Measurements from ENCODE around the gene RPL6. TPM values are rescaled to one million over a fixed set of nuclear protein-coding genes. Genes with fewer than 3 reads are reported as not detected.
"Not testable (repeated sequence)": the region's sequence is repeated elsewhere in the genome, so short reads cannot be mapped to it uniquely, and the experiment has no call there.

RPL6 gene
- total RNA-seq, 2 experiments from 2014 or later = 1,104 to 1,130 TPM

DNA sequence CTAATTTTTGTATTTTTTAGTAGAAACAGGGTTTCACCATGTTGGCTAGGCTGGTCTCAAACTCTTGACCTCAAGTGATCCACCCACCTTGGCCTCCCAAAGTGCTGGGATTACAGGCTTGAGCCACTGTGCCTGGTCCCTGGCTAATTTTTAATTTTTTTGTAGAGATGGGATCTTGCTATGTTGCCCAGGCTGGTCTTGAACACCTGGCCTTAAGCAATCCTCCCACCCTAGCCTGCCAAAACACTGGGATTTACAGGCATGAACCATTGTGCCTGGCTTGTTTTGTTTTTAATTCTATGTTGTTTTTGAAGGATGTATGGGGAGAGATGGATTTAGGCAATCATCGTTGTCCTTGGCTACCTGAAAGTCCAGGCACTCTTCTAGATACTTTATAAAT lies 29.2 kb upstream of the RPL6 start:
- H3K9me3 Mint-ChIP-seq (ENCODE audit: insufficient read depth); H3K4me3 Mint-ChIP-seq; H3K36me3 Mint-ChIP-seq (ENCODE audit: low read depth); DNase-seq; H3K27me3 Mint-ChIP-seq (ENCODE audit: low read depth); POLR2A ChIA-PET; H3K27ac Mint-ChIP-seq; H3K4me1 Mint-ChIP-seq (ENCODE audit: low read depth); ATAC-seq; CTCF ChIA-PET: not testable (repeated sequence)

- H3K27me3 Mint-ChIP-seq (ENCODE audit: low read depth) = no peaks in the 10 kb centered on the region
- no peak for ATAC-seq
These were observed 24.1 kb upstream of the RPL6 start for GRCh38 chr12:112433551-112433950.

DNA sequence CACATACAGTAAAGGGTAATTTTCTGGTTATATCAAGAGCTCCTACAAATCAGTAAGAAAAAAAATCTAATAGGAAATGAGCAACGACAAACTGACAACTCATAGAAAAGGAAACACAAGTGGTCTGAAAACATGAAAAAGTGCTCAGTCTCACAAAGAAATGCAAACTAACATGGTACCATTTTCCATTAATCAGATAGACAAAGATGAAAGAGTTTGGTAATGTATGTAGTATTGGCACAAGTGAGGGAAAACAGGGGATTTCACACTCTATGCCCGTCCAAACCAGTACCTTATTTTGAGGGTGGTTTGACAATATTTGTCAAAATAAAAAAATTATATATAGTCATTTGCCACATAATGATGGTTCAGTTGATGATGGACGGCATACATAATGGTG lies 22.6 kb upstream of the RPL6 start:
- DNase-seq (no peak), ATAC-seq (no peak)
- ChIA-PET POLR2A (no interaction called here), CTCF (no interaction called here)
- peaks cover 18% of the 10 kb centered on the region for H3K4me1 Mint-ChIP-seq (ENCODE audit: low read depth)
- no peaks in the 10 kb centered on the region for H3K9me3 Mint-ChIP-seq (ENCODE audit: insufficient read depth)
- H3K36me3 Mint-ChIP-seq (ENCODE audit: low read depth) = peaks cover 19% of the 10 kb centered on the region
- H3K27me3 Mint-ChIP-seq (ENCODE audit: low read depth) = no peaks in the 10 kb centered on the region
- peak overlapping the region; percentile 7 for H3K27ac Mint-ChIP-seq
- H3K4me3 Mint-ChIP-seq = no peak overlapping the region

More at GRCh38 chr12:112433551-112433950, 24.1 kb upstream of the RPL6 start:
- Mint-ChIP-seq H3K9me3 (ENCODE audit: insufficient read depth) (no peaks in the 10 kb centered on the region), H3K36me3 (ENCODE audit: low read depth) (peaks cover 11% of the 10 kb centered on the region), H3K4me3 (no peak overlapping the region), H3K4me1 (ENCODE audit: low read depth) (peaks cover 25% of the 10 kb centered on the region), H3K27ac (no peak overlapping the region)
- POLR2A ChIA-PET = no interaction called here
- DNase-seq = no peak
- CTCF ChIA-PET = no interaction called here

- no peaks in the 10 kb centered on the region for H3K9me3 Mint-ChIP-seq (ENCODE audit: insufficient read depth)
- H3K27ac Mint-ChIP-seq = no peak overlapping the region
- no peak overlapping the region for H3K4me3 Mint-ChIP-seq
- DNase-seq (no peak), ATAC-seq (peak; percentile 32)
- peaks cover 18% of the 10 kb centered on the region for H3K4me1 Mint-ChIP-seq (ENCODE audit: low read depth)
- ChIA-PET CTCF (no interaction called here), POLR2A (no interaction called here)
- peaks cover 22% of the 10 kb centered on the region for H3K36me3 Mint-ChIP-seq (ENCODE audit: low read depth)
- H3K27me3 Mint-ChIP-seq (ENCODE audit: low read depth) = no peaks in the 10 kb centered on the region
These were observed 21.5 kb upstream of the RPL6 start for GRCh38 chr12:112430929-112431328.

GRCh38 chr12:112427760-112428159 lies 18.4 kb upstream of the RPL6 start:
- ChIA-PET POLR2A (interaction anchor here (1.2 kb wide), 1 partner anchor 9 kb away, joined by 3 read pairs; the partner anchor contains the start of gene PTPN11), CTCF (no interaction called here)
- DNase-seq (no peak), ATAC-seq (no peak)
- Mint-ChIP-seq H3K36me3 (ENCODE audit: low read depth) (peaks cover 29% of the 10 kb centered on the region), H3K4me1 (ENCODE audit: low read depth) (peaks cover 26% of the 10 kb centered on the region), H3K4me3 (no peak overlapping the region), H3K27me3 (ENCODE audit: low read depth) (no peaks in the 10 kb centered on the region), H3K9me3 (ENCODE audit: insufficient read depth) (no peaks in the 10 kb centered on the region), H3K27ac (no peak overlapping the region)

GRCh38 chr12:112425582-112426382 lies 16.4 kb upstream of the RPL6 start:
- no peak overlapping the region for H3K4me3 Mint-ChIP-seq
- H3K27ac Mint-ChIP-seq = no peak overlapping the region
- DNase-seq (no peak), ATAC-seq (no peak)
- no peaks in the 10 kb centered on the region for H3K27me3 Mint-ChIP-seq (ENCODE audit: low read depth)
- peaks cover 29% of the 10 kb centered on the region for H3K4me1 Mint-ChIP-seq (ENCODE audit: low read depth)
- ChIA-PET CTCF (interaction anchor here (0.7 kb wide), 1 partner anchor 92 kb away, joined by 3 read pairs; no protein-coding TSS in a partner anchor), POLR2A (no interaction called here)
- H3K9me3 Mint-ChIP-seq (ENCODE audit: insufficient read depth) = no peaks in the 10 kb centered on the region
- peaks cover 22% of the 10 kb centered on the region for H3K36me3 Mint-ChIP-seq (ENCODE audit: low read depth)

DNA sequence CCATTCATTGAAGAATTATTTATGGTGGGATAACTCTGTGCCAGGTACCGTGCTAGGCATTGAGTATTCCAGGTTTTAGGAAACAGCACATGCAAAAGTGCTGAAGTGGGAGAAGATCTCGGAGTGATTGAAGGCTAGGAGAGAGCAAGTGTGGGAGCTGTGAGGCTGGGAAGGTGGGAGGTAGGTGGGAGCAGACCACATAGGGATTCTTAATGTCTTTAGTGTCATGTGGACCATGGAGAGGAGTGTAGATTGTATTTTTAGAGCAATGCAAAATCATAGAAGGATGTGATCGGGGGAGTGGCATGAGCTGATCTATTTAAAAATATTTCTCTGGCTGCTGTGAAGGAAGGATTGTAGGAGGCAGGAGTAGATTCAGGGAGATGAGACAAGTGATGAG lies 14.7 kb upstream of the RPL6 start:
- Mint-ChIP-seq H3K27ac (no peak overlapping the region), H3K27me3 (ENCODE audit: low read depth) (no peaks in the 10 kb centered on the region), H3K9me3 (ENCODE audit: insufficient read depth) (no peaks in the 10 kb centered on the region), H3K4me3 (no peak overlapping the region), H3K4me1 (ENCODE audit: low read depth) (peaks cover 37% of the 10 kb centered on the region), H3K36me3 (ENCODE audit: low read depth) (peaks cover 23% of the 10 kb centered on the region)
- no peak for DNase-seq
- POLR2A ChIA-PET = no interaction called here
- CTCF ChIA-PET = interaction anchor here (0.6 to 0.9 kb wide), 2 partner anchors 12 to 13 kb away, joined by 3 read pairs; no protein-coding TSS in a partner anchor
- ATAC-seq = no peak

DNA sequence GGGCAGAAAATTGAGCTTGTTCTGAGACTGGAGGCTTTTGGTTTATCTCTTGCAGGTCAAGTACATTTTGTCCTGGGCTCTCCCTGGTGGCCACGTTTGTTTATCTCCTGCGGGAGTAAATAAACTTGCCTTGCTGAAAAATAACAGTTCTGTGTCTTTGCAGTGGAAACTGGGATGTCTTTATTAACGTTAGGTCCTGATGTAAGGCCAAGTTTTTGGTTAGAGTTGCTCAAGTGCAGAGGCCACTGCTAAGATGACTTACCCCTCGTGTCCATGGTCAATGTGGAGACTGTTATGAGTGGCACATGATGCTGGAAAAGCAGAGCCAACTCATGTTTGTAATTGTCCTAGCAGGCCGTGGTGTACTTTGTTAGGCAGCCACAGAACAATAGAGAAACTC lies 13.1 kb upstream of the RPL6 start:
- Mint-ChIP-seq H3K4me3 (no peak overlapping the region), H3K4me1 (ENCODE audit: low read depth) (peaks cover 39% of the 10 kb centered on the region), H3K27me3 (ENCODE audit: low read depth) (no peaks in the 10 kb centered on the region), H3K36me3 (ENCODE audit: low read depth) (peaks cover 20% of the 10 kb centered on the region), H3K9me3 (ENCODE audit: insufficient read depth) (no peaks in the 10 kb centered on the region), H3K27ac (no peak overlapping the region)
- DNase-seq (no peak), ATAC-seq (no peak)
- ChIA-PET CTCF (interaction anchor here (1.1 kb wide), 1 partner anchor 12 kb away, joined by 4 read pairs; no protein-coding TSS in a partner anchor), POLR2A (interaction anchor here (0.6 kb wide), 1 partner anchor 23 kb away, joined by 5 read pairs; no protein-coding TSS in a partner anchor)

DNA sequence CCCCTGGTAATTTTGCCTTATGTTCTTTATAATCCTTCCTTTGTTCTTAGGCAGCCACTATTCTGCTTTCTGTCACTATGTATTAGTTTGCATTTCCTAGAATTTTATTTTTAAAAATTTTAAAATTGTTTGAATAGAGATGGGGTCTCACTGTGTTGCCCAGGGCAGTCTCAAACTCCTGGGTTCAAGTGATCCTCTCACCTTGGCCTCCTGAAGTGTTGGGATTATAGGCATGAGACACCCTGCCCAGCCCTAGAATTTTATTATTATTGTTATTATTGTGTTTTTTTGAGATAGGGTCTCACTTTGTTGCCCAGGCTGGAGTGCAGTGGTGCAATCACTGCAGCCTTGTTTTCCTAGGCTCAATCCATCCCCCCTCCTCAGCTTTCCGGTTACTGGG lies 12.0 kb upstream of the RPL6 start:
- no peak for ATAC-seq
- CTCF ChIA-PET = interaction anchor here (1.1 to 1.6 kb wide), 2 partner anchors 10 to 19 kb away, joined by 4 read pairs; no protein-coding TSS in a partner anchor

GRCh38 chr12:112420740-112421139 lies 11.3 kb upstream of the RPL6 start:
- H3K27me3 Mint-ChIP-seq (ENCODE audit: low read depth) = no peaks in the 10 kb centered on the region
- peaks cover 45% of the 10 kb centered on the region for H3K4me1 Mint-ChIP-seq (ENCODE audit: low read depth)
- no peak for ATAC-seq
- peak overlapping the region; percentile 36 for H3K27ac Mint-ChIP-seq
- no peaks in the 10 kb centered on the region for H3K9me3 Mint-ChIP-seq (ENCODE audit: insufficient read depth)
- CTCF ChIA-PET = interaction anchor here (1.6 kb wide), 1 partner anchor 18 kb away, joined by 4 read pairs; no protein-coding TSS in a partner anchor
- H3K36me3 Mint-ChIP-seq (ENCODE audit: low read depth) = peaks cover 17% of the 10 kb centered on the region
- DNase-seq = no peak
- POLR2A ChIA-PET = interaction anchor here (0.5 kb wide), 1 partner anchor 32 kb away, joined by 3 read pairs; no protein-coding TSS in a partner anchor
- H3K4me3 Mint-ChIP-seq = peak overlapping the region; percentile 25

More for the DNA sequence above, 12.0 kb upstream of the RPL6 start:
- no peaks in the 10 kb centered on the region for H3K9me3 Mint-ChIP-seq (ENCODE audit: insufficient read depth)
- no peak overlapping the region for H3K4me3 Mint-ChIP-seq
- DNase-seq = no peak
- POLR2A ChIA-PET = no interaction called here
- H3K27me3 Mint-ChIP-seq (ENCODE audit: low read depth) = no peaks in the 10 kb centered on the region
- peaks cover 18% of the 10 kb centered on the region for H3K36me3 Mint-ChIP-seq (ENCODE audit: low read depth)
- H3K4me1 Mint-ChIP-seq (ENCODE audit: low read depth) = peaks cover 45% of the 10 kb centered on the region
- H3K27ac Mint-ChIP-seq = no peak overlapping the region

DNA sequence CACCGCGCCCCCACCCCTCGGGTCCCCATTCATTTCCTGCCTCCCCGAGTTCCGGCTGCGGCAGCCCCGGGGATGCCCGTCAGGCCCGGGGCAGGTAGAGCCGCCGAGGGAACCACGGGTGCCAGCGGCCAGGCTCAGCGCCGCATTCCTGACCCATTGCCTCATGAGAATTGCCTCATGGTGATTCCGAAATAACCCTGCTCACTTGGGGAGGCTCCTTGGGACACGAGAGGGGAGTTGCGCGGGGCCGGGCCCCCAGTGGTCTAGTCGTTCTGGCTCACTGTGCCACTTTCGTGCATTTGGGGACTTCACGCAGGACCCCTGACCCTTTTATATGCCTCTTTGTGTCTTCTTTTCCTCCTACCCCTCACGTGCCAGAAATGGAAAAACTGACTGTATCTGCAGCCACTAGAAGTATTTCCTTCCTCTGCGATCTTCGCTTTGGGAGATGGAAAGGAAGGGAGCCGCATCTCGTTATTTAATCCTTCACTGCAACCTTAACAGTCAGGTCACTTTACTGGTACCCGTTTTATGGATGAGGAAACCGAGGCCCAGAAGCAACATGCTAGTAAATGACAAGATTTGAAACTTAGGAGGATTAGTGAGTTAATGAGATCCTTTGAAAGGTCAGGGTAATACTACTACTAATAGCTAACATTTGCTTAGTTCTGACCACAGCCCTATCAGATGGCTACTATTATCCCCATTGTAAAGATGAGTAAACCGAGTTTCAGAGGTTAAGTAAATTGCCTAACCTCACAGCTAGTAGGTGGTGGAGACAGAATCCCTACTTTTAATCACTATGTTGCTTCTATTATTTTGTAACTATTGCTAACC lies 10.1 kb upstream of the RPL6 start:
- POLR2A ChIA-PET = interaction anchor here (0.6 to 1.8 kb wide), 6 partner anchors 8 to 578 kb away, joined by 3 to 7 read pairs (median 3); partner anchors contain the start of genes MAPKAPK5 and OAS2

More for the DNA sequence above, 10.1 kb upstream of the RPL6 start:
- CTCF ChIA-PET = interaction anchor here (0.7 to 1.6 kb wide), 2 partner anchors 17 to 121 kb away, joined by 3 to 4 read pairs; no protein-coding TSS in a partner anchor
- peak overlapping the region; percentile 86 for H3K4me3 Mint-ChIP-seq
- H3K27me3 Mint-ChIP-seq (ENCODE audit: low read depth) = peaks cover 3% of the 10 kb centered on the region
- peaks cover 45% of the 10 kb centered on the region for H3K4me1 Mint-ChIP-seq (ENCODE audit: low read depth)
- peaks cover 15% of the 10 kb centered on the region for H3K36me3 Mint-ChIP-seq (ENCODE audit: low read depth)
- ATAC-seq (no peak), DNase-seq (peak; percentile 48)
- no peaks in the 10 kb centered on the region for H3K9me3 Mint-ChIP-seq (ENCODE audit: insufficient read depth)
- peak overlapping the region; percentile 91 for H3K27ac Mint-ChIP-seq
